ENCODE data around the gene TBC1D22A. TPM values are rescaled to one million over a fixed set of nuclear protein-coding genes. Genes with fewer than 3 reads are reported as not detected.

Gene TBC1D22A
- total and polyA plus RNA-seq, 11 donors: 9.4 to 30.7 (median 18.6) TPM

- TF ChIP-seq POLR2A (IDR thresholded peaks at IDR 0.05): no peak
- TF ChIP-seq, protein P1, sequence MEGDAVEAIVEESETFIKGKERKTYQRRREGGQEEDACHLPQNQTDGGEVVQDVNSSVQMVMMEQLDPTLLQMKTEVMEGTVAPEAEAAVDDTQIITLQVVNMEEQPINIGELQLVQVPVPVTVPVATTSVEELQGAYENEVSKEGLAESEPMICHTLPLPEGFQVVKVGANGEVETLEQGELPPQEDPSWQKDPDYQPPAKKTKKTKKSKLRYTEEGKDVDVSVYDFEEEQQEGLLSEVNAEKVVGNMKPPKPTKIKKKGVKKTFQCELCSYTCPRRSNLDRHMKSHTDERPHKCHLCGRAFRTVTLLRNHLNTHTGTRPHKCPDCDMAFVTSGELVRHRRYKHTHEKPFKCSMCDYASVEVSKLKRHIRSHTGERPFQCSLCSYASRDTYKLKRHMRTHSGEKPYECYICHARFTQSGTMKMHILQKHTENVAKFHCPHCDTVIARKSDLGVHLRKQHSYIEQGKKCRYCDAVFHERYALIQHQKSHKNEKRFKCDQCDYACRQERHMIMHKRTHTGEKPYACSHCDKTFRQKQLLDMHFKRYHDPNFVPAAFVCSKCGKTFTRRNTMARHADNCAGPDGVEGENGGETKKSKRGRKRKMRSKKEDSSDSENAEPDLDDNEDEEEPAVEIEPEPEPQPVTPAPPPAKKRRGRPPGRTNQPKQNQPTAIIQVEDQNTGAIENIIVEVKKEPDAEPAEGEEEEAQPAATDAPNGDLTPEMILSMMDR (IDR thresholded peaks at IDR 0.05): no peak
- 86 to 90% (median 87%) methylated on average over 14 to 20 of the region's 20 CpGs for WGBS, 4 donors
- no peak overlapping the region for H3K4me3 ChIP-seq
- DNase-seq (peak in 1 of 5 donors; percentile 18), ATAC-seq (no peak)
- intact Hi-C loops (cut with DNase I): no loop called here
- no peak overlapping the region for H3K27ac ChIP-seq
- no peaks in the 10 kb centered on the region for H3K27me3 ChIP-seq
- H3K36me3 ChIP-seq: peaks cover 0 to 18% (median 0%) of the 10 kb centered on the region in 9 donors
- H3K4me1 ChIP-seq: no peaks in the 10 kb centered on the region
- H3K9me3 ChIP-seq: no peaks in the 10 kb centered on the region
Measured at GRCh38 chr22:47050401-47051051, 288.1 kb downstream of the TBC1D22A start.

DNA sequence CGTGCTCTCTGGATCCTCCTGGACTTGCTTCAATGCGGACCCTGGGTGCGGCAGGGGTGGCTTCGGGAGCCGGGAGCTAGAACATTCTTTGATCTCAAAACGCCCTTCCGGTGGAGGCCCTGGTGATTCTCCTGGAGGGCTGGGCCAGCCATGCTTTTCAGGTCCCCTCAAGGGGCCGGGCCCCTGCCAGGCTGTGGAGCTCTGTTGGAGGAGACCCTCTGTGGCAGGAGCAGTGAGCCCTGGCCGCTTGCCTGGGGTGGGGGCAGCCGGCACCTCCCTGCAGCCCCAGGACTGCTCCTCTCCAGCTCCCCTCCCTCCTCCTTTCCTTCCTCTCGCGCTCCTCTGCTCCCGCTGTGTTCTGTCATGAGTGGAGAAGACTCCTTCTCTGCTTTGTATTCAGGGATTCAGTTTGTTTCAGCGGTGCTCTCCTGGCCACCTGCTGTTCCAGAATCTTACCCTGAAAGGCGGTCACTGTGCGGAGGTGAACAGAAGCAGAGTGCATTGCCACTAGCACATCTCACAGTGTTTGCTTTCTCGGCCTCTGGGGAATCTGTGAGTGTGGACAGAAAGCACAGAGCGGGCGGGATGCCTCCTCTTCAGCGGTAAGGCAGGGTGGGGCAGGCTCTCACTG is 289.1 kb downstream of the TBC1D22A start:
- 81 to 89% (median 88%) methylated on average over 20 of the region's 20 CpGs for WGBS, 4 donors
- DNase-seq (peak in 1 of 5 donors; percentile 48), ATAC-seq (no peak)
- H3K4me3 ChIP-seq: no peak overlapping the region
- H3K9me3 ChIP-seq: no peaks in the 10 kb centered on the region
- H3K36me3 ChIP-seq: peaks cover 0 to 18% (median 0%) of the 10 kb centered on the region in 9 donors
- H3K27me3 ChIP-seq: no peaks in the 10 kb centered on the region
- TF ChIP-seq, protein P1 (IDR thresholded peaks at IDR 0.05): no peak
- TF ChIP-seq POLR2A (IDR thresholded peaks at IDR 0.05): no peak
- H3K27ac ChIP-seq: no peak overlapping the region
- intact Hi-C loops (cut with DNase I): no loop called here
- no peaks in the 10 kb centered on the region for H3K4me1 ChIP-seq

DNA sequence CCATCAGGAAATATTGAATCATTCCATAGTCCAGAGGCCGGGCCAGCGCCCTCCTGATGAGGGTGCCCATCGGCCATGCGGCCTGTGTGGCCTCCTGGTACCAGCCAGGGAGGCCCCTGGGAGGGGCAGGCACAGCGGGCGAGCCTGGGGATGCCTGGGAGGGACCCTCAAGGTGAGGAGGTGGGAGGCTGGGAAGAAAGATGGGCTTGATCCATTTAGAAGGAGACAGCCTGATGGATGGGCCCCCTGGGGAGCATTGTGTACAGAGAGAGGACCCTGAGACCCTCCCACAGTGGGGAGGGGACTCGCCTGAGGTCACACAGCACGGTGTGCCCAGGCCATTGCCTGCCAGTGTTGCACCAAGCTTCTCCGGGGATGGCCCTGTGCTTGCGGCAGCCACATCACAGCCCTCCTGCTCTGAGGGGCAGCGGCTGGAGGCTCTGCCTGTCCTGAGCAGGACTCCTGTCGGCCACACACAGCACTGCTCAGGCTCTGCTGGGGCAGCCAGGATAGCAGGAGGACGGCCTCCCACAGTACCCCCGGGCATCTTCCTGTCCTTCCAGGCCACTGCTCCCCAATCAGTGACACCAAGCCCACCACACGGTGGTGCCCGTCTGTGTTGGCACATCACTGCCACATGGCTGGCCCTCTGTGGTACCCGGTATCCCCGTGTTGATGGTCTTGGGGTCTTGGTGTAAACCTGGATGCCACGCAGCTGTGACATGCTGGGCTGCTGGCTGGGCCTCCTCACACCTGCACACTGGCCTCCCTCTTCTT is 290.0 kb downstream of the TBC1D22A start:
- ATAC-seq (no peak), DNase-seq (peak in 1 of 5 donors; percentile 40)
- TF ChIP-seq, protein P1 (IDR thresholded peaks at IDR 0.05): no peak
- no peak for TF ChIP-seq POLR2A (IDR thresholded peaks at IDR 0.05)
- Histone ChIP-seq H3K4me1 (no peaks in the 10 kb centered on the region), H3K27ac (no peak overlapping the region), H3K9me3 (no peaks in the 10 kb centered on the region), H3K4me3 (no peak overlapping the region), H3K36me3 (peaks cover 0 to 18% (median 0%) of the 10 kb centered on the region in 9 donors), H3K27me3 (no peaks in the 10 kb centered on the region)
- intact Hi-C loops (cut with DNase I): no loop called here
- WGBS, 4 donors: 96 to 98% (median 97%) methylated on average over 11 to 19 of the region's 19 CpGs

Measured in heart left ventricle (tissue), 16 donors.